ENCODE measurements around the gene ZNF789.

GRCh38 chr7:99485094-99485493 lies 12.4 kb downstream of the ZNF789 start:
- TF ChIP-seq POLR2A (IDR thresholded peaks at IDR 0.05) (no peak), POLR2AphosphoS5 (IDR thresholded peaks at IDR 0.05; ENCODE audit: insufficient read depth in 1 of 2, low read depth in 1 of 2) (no peak), CTCF (IDR thresholded peaks at IDR 0.05) (no peak)

All from vagina (tissue), 2 donors.